GM18508 (cell line): ENCODE measurements around the gene HSPB3.
"Not testable (repeated sequence)": the region's sequence is repeated elsewhere in the genome, so short reads cannot be mapped to it uniquely, and the experiment has no call there.

ENCODE experiments used
- ATAC-seq: cut with Tn5 transposase; IDR thresholded peaks from one replicate; pipeline ENCODE4 v1.9.1; 2021; ENCODE audit warnings: moderate number of reproducible peaks; ENCODE audit not compliant: insufficient read depth, unreplicated experiment

The HSPB3 gene, protein sequence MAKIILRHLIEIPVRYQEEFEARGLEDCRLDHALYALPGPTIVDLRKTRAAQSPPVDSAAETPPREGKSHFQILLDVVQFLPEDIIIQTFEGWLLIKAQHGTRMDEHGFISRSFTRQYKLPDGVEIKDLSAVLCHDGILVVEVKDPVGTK

GRCh38 chr5:54455413-54456157 is at the start of gene HSPB3:
TSS of gene HSPB3 (plus strand) at chr5:54455699. CDS start at chr5:54455790, 91 bp downstream.
- no peak for ATAC-seq

GRCh38 chr5:54411176-54411575 is 44.3 kb upstream of the HSPB3 start:
- no peak for ATAC-seq

DNA sequence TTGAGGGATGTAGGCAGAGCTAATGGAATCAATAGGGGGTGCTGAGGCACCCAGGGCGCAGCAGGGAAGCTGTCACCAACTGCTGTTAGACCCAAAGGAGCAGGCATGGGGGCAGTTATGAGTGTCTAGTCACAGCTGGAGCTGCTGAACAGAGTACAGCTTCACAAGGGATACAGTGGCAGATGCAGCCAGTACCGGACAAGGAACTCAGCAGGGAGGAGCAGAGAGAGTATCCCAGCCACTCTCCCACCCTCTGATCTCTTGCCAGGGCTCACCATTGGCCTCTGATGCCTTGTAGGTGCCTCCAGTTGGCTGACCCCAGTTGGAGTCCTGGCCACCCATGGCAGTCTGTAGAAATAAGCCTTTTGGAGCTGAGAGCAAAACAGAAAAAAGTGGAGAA is 42.6 kb upstream of the HSPB3 start:
- ATAC-seq = no peak

DNA sequence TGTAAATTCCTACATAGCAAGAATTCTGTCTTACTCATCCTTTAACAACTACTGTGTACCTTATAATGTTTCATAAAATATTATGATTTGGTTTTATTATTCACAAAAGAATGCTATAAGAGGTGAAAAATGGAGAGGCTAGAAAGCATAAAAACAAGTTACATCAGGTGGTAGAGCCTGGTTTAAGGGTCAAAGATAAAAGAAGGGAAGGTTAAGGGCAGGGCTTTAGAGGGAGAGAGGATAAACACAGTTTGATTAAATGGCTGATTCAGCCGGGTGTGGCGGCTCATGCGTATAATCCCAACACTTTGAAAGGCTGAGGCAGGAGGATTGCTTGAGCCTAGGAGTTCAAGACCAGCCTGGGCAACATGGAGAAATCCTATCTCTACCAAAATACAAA is 40.4 kb upstream of the HSPB3 start:
- no peak for ATAC-seq

DNA sequence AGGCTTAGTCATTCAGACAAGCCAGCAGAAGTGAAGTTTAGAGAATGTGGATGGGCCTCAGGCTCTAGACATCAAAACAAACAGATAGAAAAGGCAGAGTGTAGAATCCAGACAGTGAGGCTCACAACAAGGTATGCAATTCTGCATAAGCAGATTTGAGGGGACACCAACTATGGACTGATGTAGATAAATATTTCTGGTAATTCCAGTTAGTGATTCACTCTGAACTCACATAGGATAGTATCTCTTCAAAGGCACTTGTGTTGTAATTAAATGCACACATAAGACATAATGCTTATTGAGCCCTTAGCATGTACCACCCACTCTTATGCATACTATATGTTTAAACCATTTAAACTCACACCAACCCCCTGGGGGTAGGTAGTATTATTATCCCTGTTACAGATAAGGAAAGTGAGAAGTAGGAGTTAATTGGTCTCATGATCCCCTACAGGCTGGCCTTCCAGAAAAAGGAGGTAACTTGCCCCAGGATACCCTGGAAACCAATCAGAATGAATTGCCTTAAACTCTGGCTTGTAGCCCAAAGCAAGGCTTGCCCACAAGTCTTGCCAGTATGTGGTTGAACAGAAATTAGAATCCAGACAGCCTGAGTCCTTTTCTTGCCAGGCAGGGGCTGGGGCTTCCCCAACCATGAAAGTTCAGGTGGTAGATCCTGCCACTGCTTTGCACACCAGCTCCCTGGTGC is 39.5 kb upstream of the HSPB3 start:
- no peak for ATAC-seq

- not testable (repeated sequence) for ATAC-seq
These were observed 35.7 kb upstream of the HSPB3 start for GRCh38 chr5:54419573-54420423.

DNA sequence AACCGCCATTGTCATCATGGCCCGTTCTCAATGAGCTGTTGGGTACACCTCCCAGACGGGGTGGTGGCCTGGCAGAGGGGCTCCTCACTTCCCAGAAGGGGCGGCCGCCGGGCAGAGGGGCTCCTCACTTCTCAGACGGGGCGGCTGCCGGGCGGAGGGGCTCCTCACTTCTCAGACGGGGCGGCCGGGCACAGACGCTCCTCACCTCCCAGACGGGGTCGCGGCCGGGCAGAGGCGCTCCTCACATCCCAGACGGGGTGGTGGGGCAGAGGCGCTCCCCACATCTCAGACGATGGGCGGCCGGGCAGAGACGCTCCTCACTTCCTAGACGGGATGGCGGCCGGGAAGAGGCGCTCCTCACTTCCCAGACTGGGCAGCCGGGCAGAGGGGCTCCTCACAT is 35.0 kb upstream of the HSPB3 start:
- ATAC-seq = not testable (repeated sequence)

- no peak for ATAC-seq
These were observed 33.5 kb upstream of the HSPB3 start for GRCh38 chr5:54421976-54422375.

DNA sequence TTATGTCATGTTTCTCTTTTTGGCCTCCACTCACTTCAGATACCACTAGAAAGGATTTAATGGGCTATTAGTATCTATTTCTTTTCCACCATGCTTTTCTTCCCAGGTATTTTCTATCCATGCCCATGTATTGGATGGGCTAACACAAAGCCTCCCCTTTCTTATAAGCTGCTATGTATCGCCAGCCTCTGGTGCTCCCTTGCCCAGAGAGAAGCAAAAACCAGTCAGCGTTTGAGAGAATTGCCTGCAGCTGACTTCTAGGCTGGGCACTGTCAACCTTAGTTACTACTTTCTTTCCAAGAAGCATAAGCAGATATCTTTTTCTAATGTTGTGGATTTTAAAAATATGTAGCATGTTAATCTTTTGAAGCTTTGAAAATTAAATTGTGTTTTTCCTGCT is 30.2 kb upstream of the HSPB3 start:
- ATAC-seq = no peak

DNA sequence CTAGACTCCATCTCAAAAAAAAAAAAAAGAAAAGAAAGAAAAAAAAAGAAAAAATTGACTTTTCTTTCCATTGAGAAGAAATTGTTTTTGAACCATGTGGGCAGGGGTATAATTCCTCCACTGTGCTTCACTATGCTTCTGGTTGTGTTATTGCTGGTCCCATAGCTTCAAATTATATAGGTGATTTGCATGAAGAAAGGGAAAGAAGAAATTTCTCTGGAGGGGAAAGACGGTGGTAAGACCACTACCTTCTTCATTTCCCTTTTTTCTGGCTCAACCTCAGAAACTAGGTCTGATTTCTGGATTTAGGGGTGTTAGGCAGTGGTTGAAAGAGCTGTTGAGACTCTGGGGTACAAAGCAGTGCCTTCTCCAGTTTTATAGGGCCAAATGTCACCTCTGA is 29.3 kb upstream of the HSPB3 start:
- ATAC-seq = no peak

DNA sequence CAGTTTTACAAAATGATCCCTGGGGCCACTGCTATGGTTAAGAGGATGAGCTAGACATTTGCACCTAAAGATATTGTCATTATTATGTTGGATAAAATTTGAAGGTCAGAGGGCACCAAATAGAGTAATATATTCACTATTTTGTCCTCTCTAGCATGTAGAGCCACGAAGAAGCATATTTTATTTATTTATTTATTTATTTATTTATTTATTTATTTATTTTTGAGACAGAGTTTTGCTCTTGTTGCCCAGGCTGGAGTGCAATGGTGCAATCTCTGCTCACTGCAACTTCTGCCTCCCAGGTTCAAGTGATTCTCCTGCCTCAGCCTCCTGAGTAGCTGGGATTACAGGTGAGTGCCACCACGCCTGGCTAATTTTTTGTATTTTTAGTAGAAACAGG is 20.8 kb upstream of the HSPB3 start:
- ATAC-seq = not testable (repeated sequence)

DNA sequence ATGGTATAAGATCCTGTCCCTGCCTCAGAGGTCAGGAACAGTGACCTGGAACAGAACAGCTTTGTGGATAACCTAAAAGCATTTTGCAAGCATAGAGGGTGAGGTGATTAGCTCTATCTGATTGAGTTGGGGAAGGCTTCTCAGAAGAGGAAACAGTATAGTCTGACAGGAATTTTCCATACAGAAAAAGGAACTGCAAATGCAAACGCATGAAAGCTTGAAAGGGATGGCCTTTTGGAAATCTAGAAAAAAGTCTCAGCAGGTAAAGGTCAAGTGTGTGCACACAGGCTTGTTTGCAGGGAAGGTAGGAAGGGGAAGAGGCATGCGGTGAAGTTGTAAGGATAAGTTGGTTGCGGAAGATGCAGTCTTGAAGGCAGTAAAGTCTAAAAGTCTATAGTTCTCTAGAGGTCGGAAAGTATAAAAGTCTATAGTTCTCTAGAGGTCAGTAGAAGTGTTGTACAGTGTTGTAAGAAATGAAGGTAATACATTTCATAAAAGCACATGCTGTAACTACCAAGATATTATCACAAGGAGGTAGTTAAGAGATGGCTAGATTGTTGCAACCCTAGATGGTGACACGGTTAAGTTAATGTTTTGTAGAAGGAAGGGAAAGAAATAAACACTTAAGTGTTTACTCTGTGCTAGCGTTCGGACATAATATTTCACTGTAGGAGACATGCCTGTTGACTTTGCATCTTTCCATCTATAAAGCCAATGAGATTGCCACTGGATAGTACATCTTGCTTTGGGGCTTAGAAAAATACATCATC is 16.7 kb upstream of the HSPB3 start:
- no peak for ATAC-seq

- peak; percentile 64 for ATAC-seq
These were observed 15.0 kb upstream of the HSPB3 start for GRCh38 chr5:54440456-54440893.

DNA sequence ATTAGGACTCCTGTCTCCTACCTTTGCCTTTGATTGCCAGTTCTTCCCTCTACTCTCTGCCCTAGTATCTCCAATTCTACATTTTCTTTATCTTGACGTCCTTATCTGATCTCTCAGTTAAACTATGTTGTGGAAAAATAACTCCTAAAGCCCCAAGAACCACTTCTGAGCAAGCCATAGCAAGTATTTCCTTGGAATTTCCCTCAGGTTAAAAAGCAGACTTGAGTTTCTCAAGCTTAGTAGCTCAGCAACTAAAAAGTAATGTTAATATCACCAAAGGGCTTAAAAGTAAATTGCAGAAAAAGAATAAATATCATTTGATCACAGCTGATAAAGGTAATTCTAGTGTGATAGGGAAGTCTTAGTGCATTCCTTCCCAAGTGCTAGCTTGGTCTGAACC is 13.2 kb upstream of the HSPB3 start:
- no peak for ATAC-seq

GRCh38 chr5:54443270-54443669 is 12.2 kb upstream of the HSPB3 start:
- no peak for ATAC-seq

GRCh38 chr5:54445691-54446378 is 9.7 kb upstream of the HSPB3 start:
- ATAC-seq = no peak

GRCh38 chr5:54446379-54446732 is 9.1 kb upstream of the HSPB3 start:
- ATAC-seq = no peak

DNA sequence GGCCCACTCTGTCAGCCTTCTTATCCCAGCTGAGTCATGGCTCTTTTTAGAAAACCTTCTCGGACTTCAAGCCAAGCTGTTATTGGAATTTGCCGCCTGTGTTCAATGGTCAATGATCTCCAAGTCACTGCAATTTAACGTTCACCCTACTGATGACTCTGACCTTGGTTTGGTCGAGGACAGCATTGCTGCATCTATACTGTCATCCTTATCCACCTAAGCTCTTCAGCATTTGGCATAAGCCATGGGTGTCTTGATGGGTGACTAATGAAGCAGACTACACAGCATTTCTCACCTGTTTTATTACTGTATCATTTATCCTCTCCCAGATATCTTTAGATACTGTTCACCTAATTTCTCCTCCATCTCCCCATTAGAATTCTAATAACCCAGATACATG is 5.6 kb upstream of the HSPB3 start:
- no peak for ATAC-seq

DNA sequence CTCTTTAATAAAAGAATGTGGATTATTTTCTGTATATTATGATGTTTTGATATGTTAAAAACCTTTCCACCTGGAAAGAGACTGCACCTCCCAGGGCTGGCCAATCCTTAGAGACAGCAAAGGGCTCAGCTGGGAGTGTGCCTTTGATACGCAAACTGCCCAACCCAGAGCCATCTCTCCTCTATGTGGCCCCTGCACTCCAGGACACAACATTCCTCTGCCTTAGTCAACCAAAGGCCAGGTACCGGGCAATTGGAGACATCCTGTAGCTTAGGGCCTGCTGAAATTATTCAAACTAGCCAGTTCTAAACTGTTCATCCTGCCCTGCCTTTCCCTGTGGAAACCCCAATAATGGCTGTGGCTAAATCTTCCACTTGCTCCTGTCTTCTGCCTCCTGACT is 5.0 kb upstream of the HSPB3 start:
- ATAC-seq = no peak
